Measurements from ENCODE around the gene PER1.

Gene PER1

GRCh38 chr17:8151641-8152111 lies 528 bp downstream of the PER1 start:
- no peak for DNase-seq (ENCODE audit: low read depth)

GRCh38 chr17:8151120-8151640 lies 1.0 kb downstream of the PER1 start:
- DNase-seq (ENCODE audit: low read depth): peak; percentile 80

GRCh38 chr17:8150194-8151119 lies 1.7 kb downstream of the PER1 start:
- no peak for DNase-seq (ENCODE audit: low read depth)

GRCh38 chr17:8149419-8150193 lies 2.6 kb downstream of the PER1 start:
- DNase-seq (ENCODE audit: low read depth): no peak

- no peak for DNase-seq (ENCODE audit: low read depth)
Measured at GRCh38 chr17:8148560-8148959, 3.6 kb downstream of the PER1 start.

GRCh38 chr17:8147805-8148404 lies 4.3 kb downstream of the PER1 start:
- DNase-seq (ENCODE audit: low read depth): no peak

GRCh38 chr17:8147141-8147804 lies 4.9 kb downstream of the PER1 start:
- DNase-seq (ENCODE audit: low read depth): no peak

- DNase-seq (ENCODE audit: low read depth): no peak
Measured at GRCh38 chr17:8146381-8147140, 5.6 kb downstream of the PER1 start.

- DNase-seq (ENCODE audit: low read depth): no peak
Measured at GRCh38 chr17:8145811-8146210, 6.4 kb downstream of the PER1 start.

GRCh38 chr17:8144401-8145231 lies 7.6 kb downstream of the PER1 start:
- DNase-seq (ENCODE audit: low read depth): no peak

GRCh38 chr17:8143581-8144400 lies 8.4 kb downstream of the PER1 start:
- DNase-seq (ENCODE audit: low read depth): no peak

GRCh38 chr17:8142887-8143580 lies 9.2 kb downstream of the PER1 start:
- no peak for DNase-seq (ENCODE audit: low read depth)

GRCh38 chr17:8142158-8142886 lies 9.9 kb downstream of the PER1 start:
- DNase-seq (ENCODE audit: low read depth): no peak

- DNase-seq (ENCODE audit: low read depth): no peak
Measured at GRCh38 chr17:8141741-8142140, 10.5 kb downstream of the PER1 start.

GRCh38 chr17:8141045-8141444 lies 11.2 kb downstream of the PER1 start:
- no peak for DNase-seq (ENCODE audit: low read depth)

GRCh38 chr17:8140065-8141029 lies 11.9 kb downstream of the PER1 start:
- DNase-seq (ENCODE audit: low read depth): no peak
